ENCODE measurements around the gene CPAMD8. TPM values are rescaled to one million over a fixed set of nuclear protein-coding genes. Genes with fewer than 3 reads are reported as not detected.

CPAMD8 gene
- total RNA-seq, 2 donors from 2014 or later, result 134 to 216 TPM

DNA sequence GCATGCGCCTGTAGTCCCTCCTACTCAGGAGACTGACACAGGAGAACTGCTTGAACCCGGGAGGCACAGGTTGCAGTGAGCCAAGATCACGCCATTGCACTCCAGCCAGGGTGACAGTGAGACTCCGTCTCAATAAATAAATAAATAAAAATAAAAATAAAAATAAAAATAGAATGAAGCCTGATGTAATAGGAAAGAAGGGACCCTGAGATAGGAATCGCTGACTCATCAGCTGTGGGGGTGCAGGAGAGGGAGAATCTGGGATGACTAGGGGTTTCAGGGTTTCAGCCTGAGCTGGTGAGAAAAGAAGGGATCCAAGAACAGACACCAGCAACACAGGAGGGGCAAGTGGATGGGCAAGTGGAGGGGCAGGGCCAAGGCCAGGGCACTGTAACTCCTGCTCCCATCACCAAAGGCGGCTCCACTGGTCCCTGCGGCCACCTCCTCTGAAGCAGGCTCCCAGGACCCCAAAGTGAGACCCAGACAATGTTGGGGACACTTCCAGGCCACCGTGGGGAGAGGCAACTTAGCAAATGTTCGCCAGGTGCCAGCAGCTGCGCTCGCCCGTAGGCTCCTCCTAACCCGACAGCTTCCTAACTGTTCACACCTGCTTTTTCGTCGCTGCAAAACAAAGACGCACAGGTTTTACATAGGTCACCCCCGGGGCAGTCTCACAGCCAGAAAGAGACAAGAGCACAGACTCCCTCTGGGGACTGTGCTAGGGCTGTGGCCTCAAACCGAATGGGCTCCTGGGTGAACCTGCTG lies 47.4 kb upstream of the CPAMD8 start:
- Histone ChIP-seq H3K27me3 (replicated peaks; ENCODE audit: insufficient read depth) (no peaks in the 10 kb centered on the region), H3K4me1 (replicated peaks) (peaks cover 10% of the 10 kb centered on the region), H3K4me3 (peak overlapping the region; percentile 67 to 87), H3K27ac (peak overlapping the region in 1 of 2 donors; percentile 83), H3K9me3 (no peaks in the 10 kb centered on the region), H3K36me3 (no peaks in the 10 kb centered on the region)
- TF ChIP-seq POLR2AphosphoS5 (IDR thresholded peaks at IDR 0.05) (no peak), POLR2A (IDR thresholded peaks at IDR 0.05) (no peak)
- TF ChIP-seq, protein P1, sequence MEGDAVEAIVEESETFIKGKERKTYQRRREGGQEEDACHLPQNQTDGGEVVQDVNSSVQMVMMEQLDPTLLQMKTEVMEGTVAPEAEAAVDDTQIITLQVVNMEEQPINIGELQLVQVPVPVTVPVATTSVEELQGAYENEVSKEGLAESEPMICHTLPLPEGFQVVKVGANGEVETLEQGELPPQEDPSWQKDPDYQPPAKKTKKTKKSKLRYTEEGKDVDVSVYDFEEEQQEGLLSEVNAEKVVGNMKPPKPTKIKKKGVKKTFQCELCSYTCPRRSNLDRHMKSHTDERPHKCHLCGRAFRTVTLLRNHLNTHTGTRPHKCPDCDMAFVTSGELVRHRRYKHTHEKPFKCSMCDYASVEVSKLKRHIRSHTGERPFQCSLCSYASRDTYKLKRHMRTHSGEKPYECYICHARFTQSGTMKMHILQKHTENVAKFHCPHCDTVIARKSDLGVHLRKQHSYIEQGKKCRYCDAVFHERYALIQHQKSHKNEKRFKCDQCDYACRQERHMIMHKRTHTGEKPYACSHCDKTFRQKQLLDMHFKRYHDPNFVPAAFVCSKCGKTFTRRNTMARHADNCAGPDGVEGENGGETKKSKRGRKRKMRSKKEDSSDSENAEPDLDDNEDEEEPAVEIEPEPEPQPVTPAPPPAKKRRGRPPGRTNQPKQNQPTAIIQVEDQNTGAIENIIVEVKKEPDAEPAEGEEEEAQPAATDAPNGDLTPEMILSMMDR (IDR thresholded peaks at IDR 0.05), result no peak
- DNase-seq (ENCODE audit: low spot score), result no peak
- intact Hi-C loops (cut with DNase I), result no loop called here
- WGBS, result 39% methylated on average over 18 of the region's 18 CpGs

DNA sequence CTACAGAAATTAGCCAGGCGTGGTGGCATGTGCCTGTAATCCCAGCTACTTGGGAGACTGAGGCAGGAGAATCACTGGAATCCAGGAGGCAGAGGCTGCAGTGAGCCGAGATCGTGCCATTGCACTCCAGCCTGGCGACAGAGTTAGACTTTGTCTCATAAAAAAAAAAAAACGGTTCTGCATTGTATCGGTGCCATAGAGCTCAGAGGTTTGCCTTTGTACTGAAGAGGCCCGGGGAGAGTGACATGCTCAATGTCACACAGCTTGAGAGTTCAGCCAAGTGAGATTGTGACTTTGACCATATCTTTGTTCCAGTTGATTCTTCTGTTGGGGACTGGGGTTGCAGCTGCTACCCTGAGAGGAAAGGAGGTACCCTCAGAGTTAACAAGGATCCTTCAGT lies 44.3 kb upstream of the CPAMD8 start:
- Histone ChIP-seq H3K27me3 (replicated peaks; ENCODE audit: insufficient read depth) (no peaks in the 10 kb centered on the region), H3K4me3 (no peak overlapping the region), H3K4me1 (replicated peaks) (peaks cover 4% of the 10 kb centered on the region), H3K9me3 (no peaks in the 10 kb centered on the region), H3K27ac (no peak overlapping the region), H3K36me3 (no peaks in the 10 kb centered on the region)
- no peak for TF ChIP-seq POLR2AphosphoS5 (IDR thresholded peaks at IDR 0.05)
- TF ChIP-seq POLR2A (IDR thresholded peaks at IDR 0.05), result no peak
- TF ChIP-seq, protein P1 (IDR thresholded peaks at IDR 0.05), result no peak
- intact Hi-C loops (cut with DNase I), result no loop called here
- WGBS, result 79% methylated on average over 7 of the region's 7 CpGs
- no peak for DNase-seq (ENCODE audit: low spot score)

DNA sequence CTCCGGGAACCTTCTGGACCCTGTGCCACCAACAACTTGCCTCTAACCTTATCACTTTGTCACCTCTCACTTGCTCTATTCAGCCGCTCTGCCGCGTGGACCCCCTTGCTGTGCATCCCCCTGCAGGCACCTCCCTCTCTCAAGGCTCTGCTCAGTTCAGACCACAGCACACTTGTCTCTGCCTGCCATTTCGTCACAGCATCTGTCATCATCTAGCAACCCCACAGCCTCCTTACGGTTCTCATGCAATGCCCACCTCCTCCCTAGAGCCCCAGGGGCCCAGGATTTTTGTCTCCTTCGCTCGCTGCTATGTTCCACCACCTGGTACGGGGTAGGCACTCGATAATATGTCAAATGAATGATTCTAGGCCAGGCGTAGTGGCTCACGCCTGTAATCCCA lies 43.8 kb upstream of the CPAMD8 start:
- intact Hi-C loops (cut with DNase I), result no loop called here
- H3K36me3 ChIP-seq, result no peaks in the 10 kb centered on the region
- DNase-seq (ENCODE audit: low spot score), result no peak
- WGBS, result 95% methylated on average over 12 of the region's 12 CpGs
- peaks cover 4% of the 10 kb centered on the region for H3K4me1 ChIP-seq (replicated peaks)
- no peaks in the 10 kb centered on the region for H3K27me3 ChIP-seq (replicated peaks; ENCODE audit: insufficient read depth)
- H3K27ac ChIP-seq, result no peak overlapping the region
- H3K4me3 ChIP-seq, result no peak overlapping the region
- TF ChIP-seq POLR2AphosphoS5 (IDR thresholded peaks at IDR 0.05), result no peak
- TF ChIP-seq, protein P1 (IDR thresholded peaks at IDR 0.05), result no peak
- no peak for TF ChIP-seq POLR2A (IDR thresholded peaks at IDR 0.05)
- no peaks in the 10 kb centered on the region for H3K9me3 ChIP-seq

- WGBS, result 84% methylated on average over 9 of the region's 9 CpGs
- Histone ChIP-seq H3K9me3 (no peaks in the 10 kb centered on the region), H3K27me3 (replicated peaks; ENCODE audit: insufficient read depth) (no peaks in the 10 kb centered on the region), H3K4me1 (replicated peaks) (peaks cover 2% of the 10 kb centered on the region), H3K36me3 (no peaks in the 10 kb centered on the region), H3K27ac (no peak overlapping the region), H3K4me3 (no peak overlapping the region)
- intact Hi-C loops (cut with DNase I), result loop anchor here (5.0 kb wide), 1 partner anchor 213 kb away; the partner anchor contains the start of gene ANKLE1
- TF ChIP-seq POLR2A (IDR thresholded peaks at IDR 0.05), result no peak
- TF ChIP-seq, protein P1 (IDR thresholded peaks at IDR 0.05), result no peak
- no peak for TF ChIP-seq POLR2AphosphoS5 (IDR thresholded peaks at IDR 0.05)
- DNase-seq (ENCODE audit: low spot score), result no peak
Observed at GRCh38 chr19:17069193-17069592, 42.6 kb upstream of the CPAMD8 start.

DNA sequence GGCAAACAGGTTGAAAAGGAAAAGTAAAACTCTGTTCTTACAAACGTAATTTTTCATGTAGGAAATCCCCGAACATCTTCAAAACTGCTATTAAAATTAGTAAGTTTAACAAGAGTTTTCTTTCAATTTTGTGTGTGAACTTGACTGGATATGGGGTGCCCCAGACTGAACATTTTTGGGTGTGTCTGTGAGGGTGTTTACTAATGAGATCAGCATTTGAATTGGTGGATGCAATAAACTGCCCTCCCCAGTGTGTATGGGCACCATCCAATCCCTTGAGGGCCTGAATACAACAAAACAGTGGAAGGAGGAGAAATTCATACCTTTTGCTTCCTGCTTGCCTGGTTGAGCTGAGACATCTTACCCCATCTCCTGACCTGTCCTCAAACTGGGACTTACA lies 36.8 kb upstream of the CPAMD8 start:
- H3K9me3 ChIP-seq, result no peaks in the 10 kb centered on the region
- 87% methylated on average over 2 of the region's 2 CpGs for WGBS
- no peak for DNase-seq (ENCODE audit: low spot score)
- H3K4me3 ChIP-seq, result no peak overlapping the region
- intact Hi-C loops (cut with DNase I), result no loop called here
- TF ChIP-seq POLR2A (IDR thresholded peaks at IDR 0.05), result no peak
- no peaks in the 10 kb centered on the region for H3K4me1 ChIP-seq (replicated peaks)
- H3K27me3 ChIP-seq (replicated peaks; ENCODE audit: insufficient read depth), result no peaks in the 10 kb centered on the region
- H3K27ac ChIP-seq, result no peak overlapping the region
- no peaks in the 10 kb centered on the region for H3K36me3 ChIP-seq
